ENCODE measurements around the gene FEV.
A peak's percentile ranks its signal among the peaks of the same experiment; 100 is the strongest.

Gene FEV

GRCh38 chr2:219016721-219017120 is 31.7 kb upstream of the FEV start:
- no peak for DNase-seq

DNA sequence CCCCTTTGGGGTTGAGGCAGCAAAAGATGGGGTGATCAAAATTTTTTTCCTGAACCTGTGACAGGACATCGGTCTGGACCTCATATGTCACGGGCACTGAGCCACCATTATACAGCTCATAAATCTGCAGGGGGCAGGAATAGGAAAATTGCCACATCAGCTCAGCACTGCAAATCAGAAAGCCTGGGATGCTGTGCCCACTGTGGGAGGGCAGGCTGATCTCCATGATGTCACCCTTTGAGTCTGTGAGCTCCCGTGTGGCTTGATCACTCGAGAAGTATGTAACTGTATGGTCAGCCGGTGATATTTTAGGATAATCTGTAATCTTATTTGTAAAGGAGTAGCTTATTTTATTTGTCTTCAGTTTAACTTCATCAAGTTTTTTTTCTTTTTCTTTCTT is 25.9 kb upstream of the FEV start:
- no peak for DNase-seq

DNA sequence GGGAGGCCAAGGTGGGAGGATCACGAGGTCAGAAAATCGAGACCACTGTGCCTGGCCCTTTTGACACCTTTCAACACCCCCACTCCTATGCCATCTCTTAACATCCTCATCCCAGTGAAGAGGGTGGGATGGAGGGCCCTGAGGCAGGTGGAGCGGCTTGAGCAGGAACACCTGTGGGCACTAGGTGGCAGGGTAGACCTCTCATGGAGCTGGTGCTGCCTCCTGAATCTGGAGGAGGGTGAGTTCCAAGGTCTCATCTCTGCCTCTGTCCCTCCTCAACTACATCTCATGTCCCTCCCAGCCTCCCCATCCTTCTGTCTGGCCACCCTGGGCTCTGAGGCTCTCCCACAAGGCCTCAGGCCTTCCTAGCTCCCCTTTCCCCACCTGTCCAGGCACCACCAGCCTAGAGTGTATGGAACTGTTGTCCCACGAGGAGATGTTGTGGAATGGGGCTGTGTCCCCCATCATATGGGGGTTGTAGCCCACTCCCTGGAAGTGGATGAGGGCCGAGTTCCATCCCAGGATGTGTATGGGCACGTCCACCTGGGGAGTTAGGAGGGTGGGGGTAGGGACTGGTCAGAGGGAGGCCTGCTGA is 25.3 kb upstream of the FEV start:
- DNase-seq: peak; percentile 12

GRCh38 chr2:219009294-219009693 is 24.3 kb upstream of the FEV start:
- no peak for DNase-seq

DNA sequence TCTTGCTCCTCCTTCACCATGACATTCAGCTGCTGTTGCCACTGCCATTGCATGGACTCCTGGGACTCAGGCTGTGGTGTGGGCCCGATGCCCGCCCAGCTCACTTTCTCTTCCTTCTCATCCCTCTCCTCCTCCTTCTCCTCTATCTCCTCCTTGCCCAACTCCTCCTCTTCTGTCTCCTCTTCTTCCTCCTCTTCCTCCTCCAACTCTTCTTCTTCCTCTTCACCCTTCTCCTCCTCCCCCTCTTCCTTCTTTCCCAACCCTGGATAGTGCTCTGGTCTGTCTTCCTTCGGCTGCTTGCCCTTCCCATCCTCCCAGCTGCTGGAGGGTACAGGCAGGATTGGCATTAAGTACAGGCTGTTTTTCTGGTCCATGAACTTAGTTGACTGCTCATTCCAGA is 19.0 kb upstream of the FEV start:
- DNase-seq: no peak

DNA sequence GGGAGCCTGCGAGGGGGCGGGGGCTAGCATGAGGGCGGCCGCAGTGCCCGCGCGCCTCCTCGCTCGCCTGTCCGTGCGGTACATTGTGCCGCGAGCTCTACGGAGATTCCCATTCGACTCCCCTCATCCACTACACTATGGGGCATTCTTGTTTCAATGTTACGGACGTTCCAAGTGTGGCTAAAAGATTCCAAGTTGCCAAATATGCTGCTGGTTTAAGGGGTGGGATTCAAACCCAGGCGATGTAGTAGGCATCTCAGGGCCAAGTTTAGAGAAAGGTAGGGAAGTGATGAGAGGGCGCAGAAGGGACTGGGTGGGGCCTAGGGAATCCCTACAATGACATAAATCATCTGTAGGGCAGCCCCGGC is 18.3 kb upstream of the FEV start:
- DNase-seq: no peak

GRCh38 chr2:219002395-219003266 is 17.6 kb upstream of the FEV start:
- DNase-seq: no peak

GRCh38 chr2:219001577-219002394 is 16.8 kb upstream of the FEV start:
- peak; percentile 42 for DNase-seq

GRCh38 chr2:219001100-219001576 is 16.2 kb upstream of the FEV start:
- DNase-seq: no peak

GRCh38 chr2:219000569-219000960 is 15.6 kb upstream of the FEV start:
- DNase-seq: no peak

DNA sequence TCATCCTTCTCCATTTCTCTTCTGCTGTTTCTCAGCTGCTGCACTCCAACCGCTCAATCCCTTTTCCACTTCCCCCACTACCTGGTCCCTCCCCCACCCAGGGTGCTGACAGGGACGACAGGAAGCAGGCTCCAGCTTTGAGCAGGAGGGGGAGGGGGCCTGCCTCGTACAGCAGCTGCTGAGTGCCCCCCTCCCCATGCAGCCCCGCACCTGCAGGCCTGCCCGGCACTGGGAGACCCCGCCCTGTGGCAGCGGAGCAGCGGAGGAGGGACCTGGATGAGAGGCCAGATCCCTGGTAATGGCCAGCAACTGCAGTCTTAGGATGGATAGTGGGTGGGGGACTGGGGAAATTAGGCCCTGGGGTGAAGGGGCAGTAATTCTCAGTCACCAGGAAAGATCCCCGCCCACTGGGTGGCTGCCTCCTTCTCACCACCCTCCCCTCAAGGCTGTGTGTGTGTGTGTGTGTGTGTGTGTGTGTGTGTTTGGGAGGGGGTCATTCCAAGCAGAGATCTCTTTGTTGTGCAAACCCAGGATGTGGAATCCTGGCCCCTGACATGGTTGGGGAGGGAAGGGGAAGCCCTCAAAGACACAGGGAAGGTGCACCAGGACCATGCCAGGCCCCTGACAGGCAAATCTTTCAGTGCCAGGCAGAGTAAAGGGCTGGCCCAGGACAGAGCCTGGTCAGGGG is 15.0 kb upstream of the FEV start:
- DNase-seq: no peak

- no peak for DNase-seq
Measured at GRCh38 chr2:218999021-218999880, 14.3 kb upstream of the FEV start.

DNA sequence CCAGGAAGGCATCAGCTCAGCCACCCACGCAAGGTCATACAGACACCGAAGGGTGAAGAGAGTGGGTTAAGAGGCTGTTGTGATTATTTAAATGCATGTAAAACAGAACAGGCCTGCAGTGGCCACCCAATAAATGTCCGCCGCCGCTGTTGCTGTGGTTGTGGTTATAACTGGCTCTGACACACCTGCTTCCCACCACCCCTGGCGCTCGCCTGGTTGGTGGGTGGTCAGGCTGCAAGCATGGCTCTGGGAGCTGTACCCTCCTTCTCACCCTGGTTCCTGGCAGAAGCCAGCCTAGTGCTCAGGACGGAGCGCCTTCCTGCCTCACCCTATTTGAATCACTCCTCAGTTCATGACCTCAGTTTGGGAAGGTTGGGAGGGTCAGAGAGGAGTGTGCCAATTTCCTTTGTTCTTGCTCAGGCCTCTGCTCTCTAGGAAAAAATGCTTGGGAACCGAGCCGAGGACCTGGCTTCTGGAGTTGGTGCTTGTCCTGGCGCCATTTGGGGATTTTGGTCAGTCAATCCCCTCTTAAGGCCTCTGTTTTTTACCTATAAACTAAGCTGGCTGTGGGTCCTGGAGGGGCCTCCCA is 13.5 kb upstream of the FEV start:
- no peak for DNase-seq

DNA sequence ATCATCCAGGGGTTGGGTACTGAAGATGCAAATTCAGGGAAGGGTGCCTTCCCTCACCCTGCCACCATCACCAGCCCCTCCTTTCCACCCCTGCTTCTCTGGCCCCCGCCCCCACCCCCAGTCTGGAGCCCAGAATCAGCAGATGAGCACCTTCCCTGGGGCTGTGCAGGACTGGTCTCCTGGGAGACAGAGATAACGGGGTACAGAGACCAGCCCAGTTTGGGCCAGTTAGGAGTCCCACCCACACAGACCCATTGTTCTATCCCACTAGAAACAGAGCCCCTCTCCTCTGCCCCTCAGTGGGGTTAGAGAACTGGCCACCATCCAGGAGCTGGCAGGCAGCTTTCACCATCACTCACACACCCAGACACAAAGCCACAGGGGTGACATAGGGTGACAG is 12.7 kb upstream of the FEV start:
- DNase-seq: no peak

GRCh38 chr2:218996937-218997336 is 12.0 kb upstream of the FEV start:
- no peak for DNase-seq

DNA sequence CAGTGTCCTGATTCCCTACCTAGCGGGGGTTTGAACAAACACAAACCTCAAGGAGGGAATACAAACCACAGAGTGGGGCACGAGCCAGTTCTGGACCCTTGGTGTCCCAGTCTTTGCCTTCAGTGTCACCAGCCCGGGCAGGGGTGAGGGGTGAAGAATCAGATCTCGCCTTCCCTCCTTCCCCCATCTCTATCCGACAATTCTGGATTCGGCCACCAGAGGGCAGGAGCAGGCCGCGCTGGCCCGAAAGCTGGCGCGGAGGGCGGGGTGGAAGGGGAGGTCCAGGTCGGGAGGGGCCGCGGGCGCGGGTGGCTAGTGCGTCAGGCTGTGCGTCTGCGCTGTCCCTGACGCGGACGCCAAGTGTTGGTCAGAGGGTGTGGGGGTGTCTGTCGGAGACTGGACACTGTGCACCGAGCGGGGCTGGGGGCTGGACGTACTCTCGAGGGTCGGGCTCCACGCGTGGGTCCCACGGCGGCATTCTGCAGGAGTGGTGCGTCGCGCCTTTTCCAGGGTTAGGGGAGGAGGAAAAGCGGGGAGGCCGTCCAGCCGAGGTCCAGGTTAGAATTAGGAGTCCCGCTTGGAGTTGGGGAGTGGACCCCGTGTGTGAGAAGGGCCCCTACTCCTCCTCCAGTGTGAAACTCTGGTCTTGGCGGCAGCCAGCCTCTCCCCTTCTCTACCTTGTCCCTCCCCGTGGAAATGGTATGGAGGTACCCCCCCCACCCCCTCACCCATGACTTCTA is 11.2 kb upstream of the FEV start:
- peak; percentile 79 for DNase-seq

- DNase-seq: no peak
Measured at GRCh38 chr2:218995561-218995960, 10.6 kb upstream of the FEV start.

- no peak for DNase-seq
Measured at GRCh38 chr2:218993345-218994315, 8.6 kb upstream of the FEV start, which contains the start of gene CRYBA2. CRYBA2 (minus strand) TSS chr2:218993422; CDS start chr2:218993176, 246 bp downstream.

DNA sequence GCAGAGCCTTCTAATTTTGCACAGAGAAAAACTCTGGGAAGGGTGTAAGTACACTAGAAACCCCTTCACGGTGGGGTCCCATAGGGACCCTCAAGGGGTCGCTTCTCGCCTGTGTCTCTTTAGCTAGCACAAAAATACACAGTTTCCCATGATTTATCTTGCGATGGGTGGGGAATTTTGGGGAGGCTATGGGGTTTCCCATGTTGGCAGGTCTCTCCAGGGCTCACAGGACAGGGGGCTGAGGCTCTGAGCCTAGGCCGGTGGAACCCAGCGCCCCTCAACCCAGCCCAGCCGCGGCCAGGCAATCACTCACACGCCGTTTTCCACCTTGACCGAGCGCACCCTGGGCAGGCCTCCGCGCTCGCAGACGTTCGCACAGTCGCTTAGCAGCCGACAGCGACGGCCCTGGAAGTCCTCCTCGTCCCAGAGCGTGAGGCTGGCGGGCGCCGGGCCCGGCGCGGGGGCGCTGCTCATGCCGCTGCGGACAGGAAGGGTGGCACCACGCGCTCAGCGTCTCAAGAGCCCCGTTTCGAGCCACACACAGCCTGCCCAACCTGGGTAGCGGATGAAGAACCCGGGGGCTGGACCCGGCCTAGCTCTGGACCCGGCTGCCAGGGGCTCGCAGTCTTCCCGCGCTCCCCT is 7.8 kb upstream of the FEV start:
- DNase-seq: no peak
